Cardiac fibroblast (primary cell): Measurements from ENCODE around the gene MYLK2.
A peak's percentile ranks its signal among the peaks of the same experiment; 100 is the strongest.

Experiments used
- DNase-seq, 2 donors: peaks; one replicate each; pipeline versions ENCODE4 v3.0.0 to v3.0.0-alpha.2; 2010; ENCODE audit warnings: low read depth in 2 of 2
- H3K4me3 ChIP-seq, 2 donors: replicated peaks in 1 of 2; 1 replicate in 1 of 2; 2 replicates in 1 of 2; pipeline ENCODE4 v1.5.1; 2011; ENCODE audit warnings: low read depth in 2 of 2, low read length in 2 of 2, mild to moderate bottlenecking in 2 of 2, moderate library complexity in 1 of 2
- TF ChIP-seq, protein P1 (sequence below): IDR thresholded peaks from one replicate; pipeline ENCODE4 v1.5.1; 2011; ENCODE audit warnings: low read depth, mild to moderate bottlenecking, low read length, inconsistent platforms

The MYLK2 gene

DNA sequence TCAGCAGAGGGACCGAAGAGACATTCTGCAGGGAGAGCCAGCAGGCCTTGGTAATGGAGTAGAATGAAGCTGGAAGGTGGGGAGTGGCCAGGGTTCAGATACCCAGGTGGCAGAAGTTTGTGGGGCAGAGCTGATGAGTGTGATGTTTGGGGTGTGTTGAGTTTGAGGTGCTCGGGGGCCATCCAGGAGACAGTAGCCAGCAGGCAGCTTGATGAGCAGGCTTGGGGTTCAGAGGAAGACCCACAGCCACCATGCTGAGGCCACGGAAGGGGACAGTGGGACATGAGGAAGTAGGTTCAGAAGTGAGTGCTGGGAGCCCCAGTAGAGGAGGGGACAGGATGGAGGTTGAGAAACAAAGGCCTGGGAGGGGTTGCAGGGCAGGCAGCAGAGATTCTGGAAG lies 37.4 kb downstream of the MYLK2 start:
- H3K4me3 ChIP-seq, result no peak overlapping the region
- TF ChIP-seq, protein P1, sequence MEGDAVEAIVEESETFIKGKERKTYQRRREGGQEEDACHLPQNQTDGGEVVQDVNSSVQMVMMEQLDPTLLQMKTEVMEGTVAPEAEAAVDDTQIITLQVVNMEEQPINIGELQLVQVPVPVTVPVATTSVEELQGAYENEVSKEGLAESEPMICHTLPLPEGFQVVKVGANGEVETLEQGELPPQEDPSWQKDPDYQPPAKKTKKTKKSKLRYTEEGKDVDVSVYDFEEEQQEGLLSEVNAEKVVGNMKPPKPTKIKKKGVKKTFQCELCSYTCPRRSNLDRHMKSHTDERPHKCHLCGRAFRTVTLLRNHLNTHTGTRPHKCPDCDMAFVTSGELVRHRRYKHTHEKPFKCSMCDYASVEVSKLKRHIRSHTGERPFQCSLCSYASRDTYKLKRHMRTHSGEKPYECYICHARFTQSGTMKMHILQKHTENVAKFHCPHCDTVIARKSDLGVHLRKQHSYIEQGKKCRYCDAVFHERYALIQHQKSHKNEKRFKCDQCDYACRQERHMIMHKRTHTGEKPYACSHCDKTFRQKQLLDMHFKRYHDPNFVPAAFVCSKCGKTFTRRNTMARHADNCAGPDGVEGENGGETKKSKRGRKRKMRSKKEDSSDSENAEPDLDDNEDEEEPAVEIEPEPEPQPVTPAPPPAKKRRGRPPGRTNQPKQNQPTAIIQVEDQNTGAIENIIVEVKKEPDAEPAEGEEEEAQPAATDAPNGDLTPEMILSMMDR, result no peak
- no peak for DNase-seq

DNA sequence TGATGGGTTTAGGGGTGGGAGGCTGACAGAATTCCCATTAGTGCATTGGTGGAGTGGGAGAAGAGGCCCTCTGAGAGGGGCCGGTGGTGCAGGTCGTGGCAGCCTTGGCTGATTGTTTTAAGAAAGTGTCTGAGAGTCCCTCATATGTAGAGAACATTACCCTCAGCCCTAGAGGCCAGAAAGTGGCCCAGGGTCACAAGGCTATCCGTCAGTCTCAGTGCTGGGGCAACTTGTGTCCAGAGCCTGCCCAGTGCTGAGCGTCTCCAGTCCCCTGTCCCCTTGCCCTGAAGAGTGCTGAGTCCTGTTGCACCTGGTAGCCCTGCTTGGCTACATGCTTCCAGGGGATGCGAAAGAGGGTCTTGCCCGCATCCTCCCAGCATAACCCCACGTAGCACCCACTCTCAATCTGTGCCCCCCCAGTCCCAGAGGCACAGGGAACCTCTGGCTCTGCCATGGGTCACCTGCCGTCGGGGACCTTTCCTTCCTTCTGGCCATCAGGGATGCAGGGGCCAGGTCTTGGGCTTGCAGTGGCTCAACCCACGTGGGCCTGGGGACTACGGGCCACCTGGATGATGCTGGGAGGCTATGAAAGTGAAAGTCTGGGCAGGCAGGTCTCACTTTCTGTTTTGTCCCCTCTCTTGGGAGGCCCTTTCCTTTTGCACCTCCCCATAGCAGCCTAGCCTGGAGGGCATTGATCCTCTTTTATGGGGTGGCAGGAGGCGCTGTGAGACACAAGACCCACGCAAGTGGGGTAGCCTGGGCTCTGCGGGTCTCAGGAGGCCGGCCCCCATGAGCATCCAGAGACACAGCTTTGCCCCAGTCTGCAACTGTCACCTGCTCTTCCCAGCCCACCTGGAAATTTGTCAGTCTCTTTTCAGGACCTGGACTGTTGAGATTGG lies 39.0 kb downstream of the MYLK2 start:
- no peak for DNase-seq
- H3K4me3 ChIP-seq, result no peak overlapping the region
- TF ChIP-seq, protein P1, result no peak

DNA sequence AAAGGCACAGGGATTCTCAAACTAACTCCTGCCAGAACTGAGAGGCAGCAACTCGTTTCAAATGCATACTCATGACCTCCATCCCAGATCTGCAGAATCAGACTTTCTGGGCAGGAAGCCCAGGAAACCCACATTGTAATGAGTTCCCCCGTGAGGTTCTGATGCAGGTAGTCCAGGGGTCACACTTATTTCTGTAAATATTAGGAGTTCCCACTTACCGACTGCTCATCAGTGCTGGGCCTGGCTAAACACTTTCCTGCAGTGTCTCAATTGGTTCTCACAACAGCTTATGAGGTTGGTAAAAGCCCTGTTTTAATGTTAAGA lies 39.6 kb downstream of the MYLK2 start:
- no peak overlapping the region for H3K4me3 ChIP-seq
- TF ChIP-seq, protein P1, result no peak
- DNase-seq, result no peak

DNA sequence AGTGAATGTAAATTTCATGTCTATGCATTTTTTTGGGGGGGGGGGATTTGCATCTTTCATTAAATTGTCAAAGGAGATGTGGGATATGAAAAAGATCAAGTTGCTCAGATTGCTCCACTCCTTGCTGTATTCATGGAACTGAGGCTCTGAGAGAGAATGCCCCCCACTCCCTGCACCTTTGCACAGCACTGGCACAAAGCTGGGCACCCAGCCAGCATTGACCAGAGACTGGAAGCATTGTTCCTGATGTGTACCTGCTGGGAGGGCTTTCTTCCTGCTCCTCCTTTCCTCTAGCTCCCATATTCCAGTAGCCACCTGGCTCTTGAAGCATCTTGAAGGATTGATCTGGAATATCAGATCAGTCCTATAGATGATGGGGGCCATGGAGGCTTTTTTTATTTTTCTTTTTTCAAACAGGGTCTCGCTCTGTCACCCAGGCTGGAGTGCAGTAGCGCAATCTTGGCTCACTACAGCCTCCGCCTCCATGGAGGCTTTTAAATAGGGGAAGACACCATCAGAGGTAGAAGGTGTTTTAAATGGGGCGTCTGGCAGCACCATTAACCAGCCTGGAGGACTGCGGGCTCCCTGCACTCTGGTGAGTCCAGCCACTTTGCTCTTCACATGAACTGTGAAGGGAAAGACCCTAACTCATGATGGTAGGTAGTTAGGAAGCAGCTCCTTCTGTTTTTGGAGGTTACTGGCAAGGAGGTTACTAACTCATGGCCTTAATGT lies 40.3 kb downstream of the MYLK2 start:
- DNase-seq, result no peak
- H3K4me3 ChIP-seq, result no peak overlapping the region
- TF ChIP-seq, protein P1, result no peak

DNA sequence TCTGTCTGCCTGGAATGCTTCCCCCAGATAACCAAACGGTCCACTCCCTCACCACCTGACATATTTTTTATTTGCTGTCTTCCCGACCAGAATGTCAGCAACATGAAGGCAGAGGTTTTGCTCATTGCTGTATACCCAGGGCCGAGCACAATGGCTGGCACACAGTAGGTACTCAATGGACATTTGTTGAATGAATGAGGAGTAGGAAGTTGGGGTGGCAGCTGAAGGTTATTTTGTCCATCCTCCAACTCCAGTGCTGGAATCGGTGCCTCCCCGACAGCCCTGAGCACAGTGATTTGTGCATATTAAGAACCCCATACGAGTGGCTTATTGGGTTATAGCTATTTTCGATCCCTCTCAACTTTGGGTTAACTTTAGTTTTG lies 40.8 kb downstream of the MYLK2 start:
- H3K4me3 ChIP-seq, result no peak overlapping the region
- DNase-seq, result no peak
- TF ChIP-seq, protein P1, result no peak

DNA sequence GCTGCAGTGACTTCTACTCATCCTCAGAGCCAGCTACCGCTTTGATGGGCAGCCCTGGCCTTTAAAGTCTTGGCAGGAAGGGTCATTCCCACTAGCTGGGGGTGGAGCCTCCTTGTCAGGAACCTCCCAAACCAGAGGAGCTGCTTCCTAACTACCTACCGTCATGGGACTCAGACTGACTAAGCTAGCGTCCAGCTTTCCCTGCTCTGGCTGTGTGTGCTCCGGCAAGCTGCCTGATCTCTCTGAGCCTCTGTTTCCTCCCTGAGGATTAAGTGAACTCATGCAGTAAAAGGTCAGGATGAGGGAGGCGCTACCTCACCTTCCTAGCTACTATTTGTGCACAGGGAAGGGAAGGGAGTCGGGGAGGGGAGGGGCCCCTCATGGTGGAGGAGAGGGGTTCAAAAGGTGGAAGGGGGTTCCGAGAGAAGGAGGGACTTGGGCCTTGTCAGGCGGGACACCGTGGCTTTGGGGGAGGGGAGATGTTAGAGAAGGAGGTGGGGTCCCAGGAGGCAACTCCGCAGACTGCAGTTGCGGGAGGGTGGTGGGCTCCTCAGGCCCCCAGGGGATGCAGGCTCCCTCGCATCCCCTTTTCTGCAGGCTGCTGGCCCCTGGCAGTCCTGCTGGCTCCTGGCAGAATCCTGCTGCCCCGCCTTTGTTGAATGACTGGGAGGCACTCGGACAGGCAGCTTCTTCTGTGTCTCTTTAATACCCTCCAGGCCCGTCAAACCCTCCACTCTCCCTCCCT lies 41.4 kb downstream of the MYLK2 start:
- TF ChIP-seq, protein P1, result no peak
- peak; percentile 57 to 61 for DNase-seq
- H3K4me3 ChIP-seq, result peak overlapping the region in 1 of 2 donors; percentile 45
